GM21619 (cell line): ENCODE results near the gene HINT2.

Experiments
- ATAC-seq: cut with Tn5 transposase; IDR thresholded peaks from one replicate; pipeline ENCODE4 v1.9.1; 2021; ENCODE audit not compliant: unreplicated experiment

Gene HINT2

DNA sequence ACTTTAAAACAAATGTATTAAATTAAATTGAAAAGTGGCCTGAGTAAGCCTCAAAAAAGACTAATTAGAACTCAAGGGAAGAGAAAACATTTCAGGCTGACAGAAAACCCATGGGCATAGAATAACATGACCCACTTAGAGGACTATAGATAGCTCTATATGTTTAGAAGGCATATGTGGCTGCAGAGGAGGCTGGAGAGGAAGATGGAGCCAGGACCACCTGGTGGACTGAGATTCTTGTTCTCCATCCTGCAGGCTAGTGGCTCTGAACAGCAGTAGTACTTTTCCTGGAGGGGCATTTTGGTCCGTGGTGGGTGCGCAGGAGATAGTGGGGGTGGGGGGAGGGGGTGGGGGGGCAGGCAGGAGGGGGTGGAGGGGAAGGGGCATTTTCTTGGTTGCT, 33.8 kb downstream of the HINT2 start:
- ATAC-seq, result no peak

DNA sequence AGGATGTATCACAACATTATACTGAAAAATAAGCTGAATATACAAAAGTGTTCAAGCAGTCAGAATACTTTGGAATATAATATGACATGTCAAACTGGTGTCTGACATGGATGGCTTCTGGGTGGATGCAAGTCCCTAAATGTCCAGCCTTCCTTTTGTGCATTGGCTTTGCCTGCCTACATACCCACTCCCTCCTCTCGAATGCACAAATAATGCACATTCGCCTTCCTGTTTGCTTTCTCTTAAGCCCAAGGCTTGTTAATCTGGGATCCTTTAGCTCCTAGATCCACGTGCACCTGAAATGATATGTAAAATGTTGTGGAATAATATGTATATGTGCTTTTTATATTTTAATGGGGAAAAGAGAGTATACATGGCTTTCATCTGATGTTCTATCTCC, 36.3 kb downstream of the HINT2 start:
- ATAC-seq, result no peak

DNA sequence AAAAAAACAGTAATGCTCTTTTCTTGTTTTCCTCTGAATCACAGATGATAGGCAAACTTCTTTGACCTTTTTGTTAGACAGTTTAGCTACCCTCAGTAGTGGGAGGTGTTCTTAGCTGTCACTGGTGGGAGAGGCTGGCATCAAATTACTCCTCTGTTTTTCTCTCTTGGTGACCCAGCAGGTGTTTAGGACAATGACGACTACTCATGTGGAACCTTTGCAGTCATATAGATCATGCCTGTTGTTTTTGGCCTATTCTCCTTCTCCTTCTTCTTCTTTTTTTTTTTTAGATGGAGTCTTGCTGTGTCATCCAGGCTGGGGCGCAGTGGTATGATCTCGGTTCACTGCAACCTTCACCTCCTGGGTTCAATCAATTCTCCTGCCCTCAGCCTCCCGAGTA, 38.8 kb downstream of the HINT2 start:
- ATAC-seq, result no peak

DNA sequence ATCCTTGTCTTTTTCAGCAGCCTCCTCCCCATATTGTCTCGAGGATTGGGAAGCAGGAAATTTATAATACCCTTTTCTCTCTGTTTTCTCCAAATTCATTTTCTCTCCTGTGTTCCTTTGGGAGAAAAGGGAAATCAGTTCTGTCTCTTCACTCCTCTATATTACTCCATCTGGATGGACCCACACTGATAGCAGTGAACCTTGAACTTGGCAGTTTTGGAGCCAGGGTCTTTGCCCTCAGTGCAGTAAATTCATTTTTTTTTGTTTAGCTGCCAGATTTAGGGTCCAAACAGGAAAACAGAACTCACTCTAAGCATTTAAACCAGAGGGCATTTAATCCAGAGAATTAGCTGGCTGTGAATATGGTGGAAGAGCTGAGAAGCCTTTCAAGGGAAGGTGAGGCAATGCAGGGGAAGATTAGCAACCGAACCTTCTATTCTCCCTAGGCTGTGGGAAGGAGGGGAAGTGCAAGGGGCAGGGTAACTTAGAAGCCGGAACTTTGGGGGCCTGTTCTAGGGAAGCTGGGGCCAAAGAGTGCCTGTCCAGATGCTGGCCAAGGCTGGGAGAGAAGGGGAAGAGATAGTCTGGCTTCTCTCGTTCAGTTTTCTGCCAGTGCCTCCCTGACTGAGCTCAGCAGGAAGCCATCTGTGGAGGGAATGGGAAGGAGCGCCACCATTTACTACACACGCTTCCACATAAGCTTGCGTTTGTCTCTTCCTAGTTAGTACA, 39.8 kb downstream of the HINT2 start:
- no peak for ATAC-seq

- no peak for ATAC-seq
Observed at GRCh38 chr9:35771943-35772342, 42.9 kb downstream of the HINT2 start.

DNA sequence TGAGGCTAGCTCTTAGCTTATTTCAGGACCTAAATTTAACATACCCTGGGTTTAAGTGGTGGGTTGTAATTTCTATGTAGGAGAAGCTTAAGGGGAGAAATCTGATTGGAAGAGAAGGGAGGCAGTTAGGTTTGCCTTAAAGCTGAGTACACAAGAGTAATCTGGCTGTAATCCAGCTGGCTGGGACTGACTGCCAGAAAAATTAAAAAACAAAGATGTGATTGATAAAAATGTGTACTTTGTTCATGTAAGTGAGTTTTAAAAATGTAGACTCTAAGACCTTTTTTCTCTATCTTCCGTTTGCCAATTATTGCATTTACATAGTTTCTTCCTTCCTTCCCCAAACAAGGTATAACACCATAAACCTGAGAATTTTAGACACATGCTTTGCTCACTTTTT, 43.3 kb downstream of the HINT2 start:
- ATAC-seq, result no peak

DNA sequence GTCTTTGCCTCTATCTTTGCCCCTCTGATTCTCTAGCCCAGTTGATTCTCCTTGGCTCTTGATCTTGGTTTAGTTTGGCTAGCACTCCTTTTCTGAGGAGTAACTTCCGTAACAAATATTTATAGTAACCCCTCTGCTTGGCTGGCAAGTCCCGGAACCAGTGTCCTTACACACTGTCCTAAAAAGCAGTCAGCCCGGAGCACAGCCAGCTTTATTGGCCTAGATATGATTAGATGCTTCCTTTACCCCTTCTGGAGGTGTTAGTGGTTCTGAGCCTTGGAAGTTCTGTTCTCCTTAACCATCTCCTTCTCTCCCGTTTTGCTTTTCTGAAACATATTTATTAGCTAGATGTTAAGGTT, 43.8 kb downstream of the HINT2 start:
- no peak for ATAC-seq

DNA sequence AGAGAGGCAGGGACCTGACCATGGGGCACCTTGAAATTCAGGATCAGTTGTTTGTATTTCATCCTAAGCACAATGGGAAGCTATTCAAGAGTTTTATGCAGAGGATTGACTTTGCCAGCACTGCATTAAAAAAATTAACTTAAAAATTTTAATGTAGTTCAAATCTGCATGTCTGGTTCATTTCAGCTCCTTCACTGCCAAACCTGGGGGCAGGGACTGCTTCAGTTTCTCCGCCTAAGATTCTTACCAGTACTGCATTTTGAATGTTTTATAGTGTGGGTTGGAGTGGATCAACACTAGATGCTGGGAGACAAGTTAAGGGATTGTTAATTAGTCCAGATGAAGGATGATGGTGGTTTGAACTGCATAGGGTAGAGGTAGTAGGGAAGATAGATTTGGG, 45.1 kb downstream of the HINT2 start:
- ATAC-seq, result no peak

DNA sequence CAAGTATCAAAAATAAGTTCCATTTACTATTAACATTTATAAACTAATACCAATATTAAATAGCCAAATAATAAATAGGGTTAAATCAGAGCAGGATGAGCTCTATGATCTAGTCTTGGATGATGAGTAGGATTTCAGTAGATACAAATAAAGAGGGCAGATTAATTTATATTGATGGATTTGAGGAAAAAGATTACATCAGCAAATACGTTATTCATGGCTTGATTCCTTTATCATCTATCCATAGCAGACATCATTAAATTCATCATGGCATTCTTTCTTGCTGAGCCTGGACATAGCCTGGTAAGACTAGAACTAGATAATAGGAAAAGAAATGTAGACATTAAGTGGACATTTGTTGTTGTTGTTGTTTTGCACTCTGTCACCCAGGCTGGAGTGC, 47.4 kb downstream of the HINT2 start:
- no peak for ATAC-seq

GRCh38 chr9:35766997-35767396, 47.8 kb downstream of the HINT2 start:
- no peak for ATAC-seq

GRCh38 chr9:35763803-35764202, 51.0 kb downstream of the HINT2 start:
- no peak for ATAC-seq

DNA sequence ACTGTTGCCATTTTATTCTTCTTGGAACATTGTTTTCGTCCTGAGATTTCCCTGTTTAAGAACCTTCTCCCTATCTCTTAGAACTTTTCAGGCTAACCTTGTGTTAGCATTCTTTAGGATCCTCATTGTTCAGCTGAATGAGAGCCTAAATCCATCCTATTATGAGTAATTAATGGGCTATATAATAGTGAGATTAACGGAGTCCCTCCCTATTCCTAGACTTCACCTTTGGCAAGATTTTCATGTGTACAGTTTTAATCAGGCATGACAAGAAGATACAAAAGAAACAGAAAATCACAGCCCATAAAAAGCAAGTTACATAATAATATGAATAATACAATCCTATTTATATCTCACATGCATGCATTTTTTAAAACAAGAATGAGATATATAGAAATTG, 51.7 kb downstream of the HINT2 start:
- ATAC-seq, result no peak
